GM12891 (cell line): Measurements from ENCODE around the gene SF3B3.

ENCODE experiments used
- PAX5 ChIP-seq: IDR thresholded peaks from 2 replicates; pipeline ENCODE4 v1.6.1; 2011; ENCODE audit warnings: low read length, moderate library complexity, mild to moderate bottlenecking; ENCODE audit not compliant: insufficient read depth, severe bottlenecking
- POLR2A ChIP-seq: IDR thresholded peaks from 2 replicates; pipeline ENCODE4 v1.6.1; 2011; ENCODE audit warnings: low read depth, low read length, control low read depth
- POLR2AphosphoS5 ChIP-seq: IDR thresholded peaks from 2 replicates; pipeline ENCODE4 v1.6.1; 2011; ENCODE audit warnings: low read depth, low read length, control low read depth
- POU2F2 ChIP-seq: IDR thresholded peaks from 2 replicates; pipeline ENCODE4 v1.6.1; 2011; ENCODE audit warnings: low read depth, mild to moderate bottlenecking, control low read depth, low read length, moderate library complexity
- SPI1 ChIP-seq: IDR thresholded peaks from 2 replicates; pipeline ENCODE4 v1.6.1; 2011; ENCODE audit warnings: low read depth, low read length, control low read depth
- TAF1 ChIP-seq: IDR thresholded peaks from 2 replicates; pipeline ENCODE4 v1.6.1; 2011; ENCODE audit warnings: low read depth, low read length, control low read depth

DNA sequence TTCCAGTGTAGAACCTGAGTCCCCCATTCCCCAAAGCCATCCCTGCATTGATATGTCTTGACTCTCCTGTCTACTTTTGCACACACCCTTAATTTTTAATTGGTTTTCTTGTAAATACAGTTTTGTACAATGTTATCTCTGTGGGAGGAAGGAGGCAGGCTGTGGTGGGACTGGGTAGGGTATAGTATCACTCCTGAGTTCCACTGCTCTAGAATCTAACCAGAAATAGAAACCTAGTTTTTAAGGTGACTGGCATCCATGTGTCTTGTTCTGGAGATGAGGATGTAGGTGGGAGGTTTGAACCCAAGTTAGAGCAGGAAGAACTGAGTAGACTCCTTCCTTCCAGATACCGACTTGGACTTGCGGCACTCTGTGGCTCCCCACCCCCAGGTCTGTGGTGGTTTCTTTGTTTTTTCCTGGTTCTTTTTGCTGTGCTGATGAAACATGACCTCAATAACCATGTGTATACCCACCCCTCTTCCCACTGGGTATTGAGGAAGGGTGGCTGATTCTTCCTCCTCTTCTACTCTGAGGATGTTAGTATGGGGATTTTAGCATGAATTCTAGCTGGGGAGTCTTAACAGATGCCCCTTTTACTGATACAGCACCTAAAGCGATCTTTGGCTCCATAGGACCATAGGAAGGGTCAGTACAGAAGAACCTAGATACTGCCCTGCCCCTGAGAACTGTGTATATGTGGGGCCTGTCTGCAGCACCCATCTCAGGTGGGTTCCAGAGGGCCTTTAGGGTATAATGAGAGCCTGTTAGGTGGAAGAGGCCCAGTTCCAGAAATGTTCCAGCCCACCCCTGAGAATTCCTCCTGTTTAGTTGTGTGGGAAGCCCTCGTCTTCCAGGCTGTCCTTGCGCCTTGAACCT is 48.7 kb downstream of the SF3B3 start:
- TF ChIP-seq POU2F2 (no peak), PAX5 (no peak), POLR2A (no peak), POLR2AphosphoS5 (no peak), TAF1 (no peak), SPI1 (no peak)
